HepG2 (cell line): Measurements from ENCODE around the gene RING1. TPM values are rescaled to one million over a fixed set of nuclear protein-coding genes. Genes with fewer than 3 reads are reported as not detected.
A peak's percentile ranks its signal among the peaks of the same experiment; 100 is the strongest.

ENCODE experiments used
- HES4 ChIP-seq: sonication (generic); formaldehyde crosslinking; IDR thresholded peaks from 2 replicates; pipeline ENCODE4 v1.9.0; 2021; ENCODE audit warnings: mild to moderate bottlenecking, missing genetic modification reagents, borderline replicate concordance
- HNRNPLL ChIP-seq: fragments of 200-400 bp; formaldehyde crosslinking; IDR thresholded peaks from 2 replicates; pipeline ENCODE4 v1.6.1; 2017; ENCODE audit warnings: mild to moderate bottlenecking, low read depth, low read length; ENCODE audit not compliant: poor library complexity, severe bottlenecking
- IRF2 ChIP-seq: IDR thresholded peaks from 2 replicates; pipeline ENCODE4 v1.6.1; 2018; ENCODE audit warnings: missing genetic modification reagents, missing compliant biosample characterization
- KDM3A ChIP-seq: IDR thresholded peaks from 2 replicates; pipeline ENCODE4 v1.6.1; 2018; ENCODE audit warnings: low read depth, missing compliant biosample characterization
- LCORL ChIP-seq, 2 experiments: fragments of 450-650 bp in 1 of 2; sonication (generic) in 1 of 2; formaldehyde crosslinking in 1 of 2; IDR thresholded peaks; 2 replicates each; pipeline versions ENCODE4 v1.5.0 to v1.6.1; 2017 to 2020; ENCODE audit warnings: antibody characterized with exemption in 1 of 2, missing genetic modification reagents in 1 of 2
- MEIS1 ChIP-seq: sonication (generic); formaldehyde crosslinking; IDR thresholded peaks from 2 replicates; pipeline ENCODE4 v1.9.0; 2021; ENCODE audit warnings: mild to moderate bottlenecking, missing genetic modification reagents, moderate library complexity, borderline replicate concordance
- SMAD3 ChIP-seq: sonication (generic); formaldehyde crosslinking; IDR thresholded peaks from 2 replicates; pipeline ENCODE4 v1.4.0; 2020; ENCODE audit warnings: missing genetic modification reagents
- TCF7L2 ChIP-seq: IDR thresholded peaks from 2 replicates; pipeline ENCODE4 v1.6.1; 2011; ENCODE audit warnings: mild to moderate bottlenecking, low read depth, low read length, moderate library complexity
- ZBED4 ChIP-seq: sonication (generic); formaldehyde crosslinking; IDR thresholded peaks from 2 replicates; pipeline ENCODE4 v1.4.0; 2020; ENCODE audit warnings: missing genetic modification reagents, borderline replicate concordance
- ZBTB10 ChIP-seq: sonication (generic); formaldehyde crosslinking; IDR thresholded peaks from 2 replicates; pipeline ENCODE4 v1.4.0; 2020; ENCODE audit warnings: missing genetic modification reagents, borderline replicate concordance
- ZFP90 ChIP-seq: sonication (generic); formaldehyde crosslinking; IDR thresholded peaks from 2 replicates; pipeline ENCODE4 v1.8.0; 2022; ENCODE audit warnings: missing genetic modification reagents, mild to moderate bottlenecking, inconsistent platforms, borderline replicate concordance
- ZNF143 ChIP-seq: sonication (generic); formaldehyde crosslinking; IDR thresholded peaks from 2 replicates; pipeline ENCODE4 v1.4.0; 2020; ENCODE audit warnings: missing genetic modification reagents
- ZNF33A ChIP-seq: sonication (generic); formaldehyde crosslinking; IDR thresholded peaks from 2 replicates; pipeline ENCODE4 v1.5.1; 2020; ENCODE audit warnings: missing genetic modification reagents, mild to moderate bottlenecking, moderate library complexity, borderline replicate concordance
- ZNF460 ChIP-seq: sonication (generic); formaldehyde crosslinking; IDR thresholded peaks from 2 replicates; pipeline ENCODE4 v1.5.1; 2020; ENCODE audit warnings: missing genetic modification reagents, mild to moderate bottlenecking, borderline replicate concordance
- ZNF510 ChIP-seq: sonication (generic); formaldehyde crosslinking; IDR thresholded peaks from 2 replicates; pipeline ENCODE4 v1.4.0; 2020; ENCODE audit warnings: low read depth, mild to moderate bottlenecking, missing genetic modification reagents
- ZNF569 ChIP-seq: sonication (generic); formaldehyde crosslinking; IDR thresholded peaks from 2 replicates; pipeline ENCODE4 v1.5.0; 2020; ENCODE audit warnings: mild to moderate bottlenecking, missing genetic modification reagents, moderate library complexity, borderline replicate concordance
- ZNF781 ChIP-seq: sonication (generic); formaldehyde crosslinking; IDR thresholded peaks from 2 replicates; pipeline ENCODE4 v1.5.1; 2020; ENCODE audit warnings: borderline replicate concordance, mild to moderate bottlenecking, missing genetic modification reagents; ENCODE audit errors: not compliant biosample characterization
- ZNF792 ChIP-seq: IDR thresholded peaks from 2 replicates; pipeline ENCODE4 v1.6.1; 2016
- polyA plus RNA-seq, 8 experiments: library from polyadenylated mRNA; depleted of rRNA in 3 of 8; stranded (reverse) in 7 of 8; unstranded in 1 of 8; fragments of >200 nt; fragmentation: Illumina TruSeq in 4 of 8; extraction: Trizol in 4 of 8; gene quantifications; 2 replicates each; pipeline versions ENCODE4 v1.2.1 to v1.2.3, GENCODE V29; 2011 to 2016; ENCODE audit warnings: low read depth in 4 of 8, missing spikeins in 1 of 8, mixed read lengths in 1 of 8; ENCODE audit not compliant: insufficient read depth in 1 of 8
- total RNA-seq, 5 experiments: library from RNA; depleted of rRNA; stranded (reverse); fragments of >200 nt; fragmentation: Illumina TruSeq; extraction: Trizol; gene quantifications; 2 replicates each; pipeline ENCODE4 v1.2.3, GENCODE V29; 2016; ENCODE audit warnings: low read depth in 1 of 5
- TF ChIP-seq, protein P1 (sequence below): IDR thresholded peaks from 2 replicates; pipeline ENCODE4 v1.6.1; 2012; ENCODE audit warnings: low read depth, low read length, improper control_type of control experiment

The RING1 gene
- total and polyA plus RNA-seq, 2 of the 13 experiments (the other 11 are each of a cell fraction or from before 2014, with no cell fraction given) = 23.9 to 33.6 TPM

DNA sequence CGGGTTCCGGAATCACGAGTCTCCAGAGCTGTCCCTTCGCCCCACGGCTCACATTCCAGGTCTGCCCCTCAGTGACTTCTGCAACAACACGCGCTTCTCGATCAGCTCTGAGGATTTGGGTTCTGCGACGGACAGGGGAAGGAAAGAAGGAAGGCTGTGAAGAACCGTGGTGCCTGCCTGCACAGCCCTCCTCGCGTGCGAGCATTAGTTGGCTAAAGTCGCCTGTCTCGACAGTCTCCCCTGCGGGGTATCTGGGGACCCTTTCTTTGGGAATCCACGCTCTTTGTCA is 40.3 kb downstream of the RING1 start (continued):
- no peak for TF ChIP-seq ZNF460 (CRISPR knock-in tag)
- TF ChIP-seq MEIS1 (CRISPR knock-in tag) = no peak; the same call in 1 of the 2 replicates
- peak; percentile 77; the same call in 1 of the 2 replicates for TF ChIP-seq ZNF510 (CRISPR knock-in tag)
- TF ChIP-seq HNRNPLL = no peak
- no peak for TF ChIP-seq ZNF781
- no peak for TF ChIP-seq ZNF569 (CRISPR knock-in tag)
- no peak for TF ChIP-seq HES4
- TF ChIP-seq IRF2 (CRISPR knock-in tag) = no peak
- 0 out of 2 replicates have a peak, but pooled peaks have one; percentile 77 for TF ChIP-seq ZNF33A
- no peak for TF ChIP-seq SMAD3 (CRISPR knock-in tag)
- TF ChIP-seq TCF7L2 = no peak
- TF ChIP-seq ZFP90 (CRISPR knock-in tag) = no peak
- TF ChIP-seq KDM3A (CRISPR knock-in tag) = no peak
- TF ChIP-seq ZNF143 (CRISPR knock-in tag) = no peak
- TF ChIP-seq ZBTB10 = no peak
- no peak for TF ChIP-seq LCORL (IDR thresholded peaks at IDR 0.05)
- no peak for TF ChIP-seq LCORL (CRISPR knock-in tag; IDR thresholded peaks at IDR 0.05)
- TF ChIP-seq, protein P1, sequence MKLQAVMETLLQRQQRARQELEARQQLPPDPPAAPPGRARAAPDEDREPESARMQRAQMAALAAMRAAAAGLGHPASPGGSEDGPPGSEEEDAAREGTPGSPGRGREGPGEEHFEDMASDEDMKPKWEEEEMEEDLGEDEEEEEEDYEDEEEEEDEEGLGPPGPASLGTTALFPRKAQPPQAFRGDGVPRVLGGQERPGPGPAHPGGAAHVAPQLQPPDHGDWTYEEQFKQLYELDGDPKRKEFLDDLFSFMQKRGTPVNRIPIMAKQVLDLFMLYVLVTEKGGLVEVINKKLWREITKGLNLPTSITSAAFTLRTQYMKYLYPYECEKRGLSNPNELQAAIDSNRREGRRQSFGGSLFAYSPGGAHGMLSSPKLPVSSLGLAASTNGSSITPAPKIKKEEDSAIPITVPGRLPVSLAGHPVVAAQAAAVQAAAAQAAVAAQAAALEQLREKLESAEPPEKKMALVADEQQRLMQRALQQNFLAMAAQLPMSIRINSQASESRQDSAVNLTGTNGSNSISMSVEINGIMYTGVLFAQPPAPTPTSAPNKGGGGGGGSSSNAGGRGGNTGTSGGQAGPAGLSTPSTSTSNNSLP = no peak
- TF ChIP-seq ZBED4 (CRISPR knock-in tag) = no peak
- TF ChIP-seq ZNF792 (CRISPR knock-in tag) = no peak
